ENCODE measurements around the gene SYTL3.

The SYTL3 gene

DNA sequence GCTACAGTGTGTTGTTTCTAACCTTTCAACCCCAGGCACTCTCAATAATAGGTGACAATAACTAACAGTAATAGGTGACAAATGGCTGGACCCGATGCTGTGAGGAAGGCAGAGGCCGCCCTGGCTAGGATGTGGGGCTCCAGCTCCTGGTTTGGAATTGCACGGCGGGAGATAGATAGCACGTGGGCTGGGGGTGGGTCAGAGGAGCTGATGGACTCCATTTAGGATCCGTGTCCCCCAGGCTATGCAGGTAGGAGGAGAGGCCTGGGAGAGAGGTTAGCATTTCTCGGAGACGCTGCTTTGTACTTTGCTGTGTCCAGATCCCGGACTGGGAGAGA, 107.9 kb downstream of the SYTL3 start:
- no peak overlapping the region for H3K4me2 ChIP-seq (ENCODE audit: low read depth, low read length, poor library complexity, severe bottlenecking)
- H3K9me2 ChIP-seq (replicated peaks; ENCODE audit: low read depth, low read length): no peaks in the 10 kb centered on the region
- no peak overlapping the region for H3K9ac ChIP-seq (ENCODE audit: low read depth, low read length, poor library complexity, severe bottlenecking)
- no peak overlapping the region for H2AFZ ChIP-seq (ENCODE audit: low read length)
- H3K27me3 ChIP-seq (ENCODE audit: insufficient read depth, low read length, poor library complexity, severe bottlenecking): no peaks in the 10 kb centered on the region
- no peaks in the 10 kb centered on the region for H3K9me3 ChIP-seq (ENCODE audit: insufficient read depth, low read depth, low read length)
- no peaks in the 10 kb centered on the region for H4K20me1 ChIP-seq (ENCODE audit: insufficient read depth, low read length, poor library complexity, severe bottlenecking)
- H3K4me3 ChIP-seq (ENCODE audit: low read length, poor library complexity, severe bottlenecking): no peak overlapping the region
- H3F3A ChIP-seq (ENCODE audit: low read depth): no peaks in the 10 kb centered on the region
- H3K36me3 ChIP-seq (ENCODE audit: insufficient read depth, low read length): no peaks in the 10 kb centered on the region
- no peaks in the 10 kb centered on the region for H3K4me1 ChIP-seq (ENCODE audit: insufficient read depth, low read length, poor library complexity, severe bottlenecking)
- no peaks in the 10 kb centered on the region for H3K79me2 ChIP-seq (ENCODE audit: insufficient read depth, low read length)
- TF ChIP-seq CTCF (conservative IDR thresholded peaks at IDR 0.05; ENCODE audit: low read length): no peak
- no peak for TF ChIP-seq EZH2phosphoT487 (IDR thresholded peaks at IDR 0.05; ENCODE audit: borderline replicate concordance)

GRCh38 chr6:158758451-158758860, 108.6 kb downstream of the SYTL3 start:
- H3K9me3 ChIP-seq (ENCODE audit: insufficient read depth, low read depth, low read length): no peaks in the 10 kb centered on the region
- no peak overlapping the region for H3K4me2 ChIP-seq (ENCODE audit: low read depth, low read length, poor library complexity, severe bottlenecking)
- no peaks in the 10 kb centered on the region for H3K4me1 ChIP-seq (ENCODE audit: insufficient read depth, low read length, poor library complexity, severe bottlenecking)
- no peak overlapping the region for H3K9ac ChIP-seq (ENCODE audit: low read depth, low read length, poor library complexity, severe bottlenecking)
- no peaks in the 10 kb centered on the region for H3K9me2 ChIP-seq (replicated peaks; ENCODE audit: low read depth, low read length)
- no peaks in the 10 kb centered on the region for H3K27me3 ChIP-seq (ENCODE audit: insufficient read depth, low read length, poor library complexity, severe bottlenecking)
- H4K20me1 ChIP-seq (ENCODE audit: insufficient read depth, low read length, poor library complexity, severe bottlenecking): no peaks in the 10 kb centered on the region
- TF ChIP-seq CTCF (conservative IDR thresholded peaks at IDR 0.05; ENCODE audit: low read length): no peak
- TF ChIP-seq EZH2phosphoT487 (IDR thresholded peaks at IDR 0.05; ENCODE audit: borderline replicate concordance): no peak
- H3F3A ChIP-seq (ENCODE audit: low read depth): no peaks in the 10 kb centered on the region
- H3K79me2 ChIP-seq (ENCODE audit: insufficient read depth, low read length): no peaks in the 10 kb centered on the region
- no peak overlapping the region for H3K4me3 ChIP-seq (ENCODE audit: low read length, poor library complexity, severe bottlenecking)
- no peaks in the 10 kb centered on the region for H3K36me3 ChIP-seq (ENCODE audit: insufficient read depth, low read length)
- H2AFZ ChIP-seq (ENCODE audit: low read length): no peak overlapping the region

DNA sequence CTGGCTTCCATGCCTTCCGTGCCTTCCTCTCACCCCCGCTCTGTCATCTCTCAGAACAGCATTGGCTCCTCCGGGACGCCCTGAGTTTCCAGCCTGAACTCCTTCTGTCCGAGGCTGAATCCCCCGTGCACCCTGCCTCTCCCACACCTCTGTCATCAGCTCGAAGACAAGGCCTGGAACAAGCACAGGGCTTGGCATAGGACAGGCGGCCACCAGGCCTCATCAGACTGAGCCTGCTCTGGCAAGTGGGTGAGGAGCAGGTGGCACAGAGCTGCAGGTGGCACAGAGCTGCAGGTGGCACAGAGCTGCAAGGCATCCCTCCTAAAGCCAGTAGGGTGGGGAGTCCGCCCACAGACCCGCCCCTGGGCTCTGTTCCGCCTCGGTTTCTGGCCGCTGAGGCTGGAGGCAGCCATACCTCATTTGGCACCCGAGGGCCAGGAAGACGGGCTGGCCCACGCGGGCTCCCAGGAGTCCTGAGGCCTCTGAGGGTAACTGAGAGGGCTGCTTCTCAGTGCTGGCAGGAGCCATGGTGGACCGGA, 109.2 kb downstream of the SYTL3 start:
- Histone ChIP-seq H3K36me3 (ENCODE audit: insufficient read depth, low read length) (no peaks in the 10 kb centered on the region; the same call in 1 of the 2 replicates), H2AFZ (ENCODE audit: low read length) (no peak overlapping the region), H3K9me2 (replicated peaks; ENCODE audit: low read depth, low read length) (no peaks in the 10 kb centered on the region), H4K20me1 (ENCODE audit: insufficient read depth, low read length, poor library complexity, severe bottlenecking) (no peaks in the 10 kb centered on the region), H3K9me3 (ENCODE audit: insufficient read depth, low read depth, low read length) (no peaks in the 10 kb centered on the region), H3K79me2 (ENCODE audit: insufficient read depth, low read length) (no peaks in the 10 kb centered on the region), H3K4me2 (ENCODE audit: low read depth, low read length, poor library complexity, severe bottlenecking) (no peak overlapping the region), H3F3A (ENCODE audit: low read depth) (no peaks in the 10 kb centered on the region), H3K4me1 (ENCODE audit: insufficient read depth, low read length, poor library complexity, severe bottlenecking) (no peaks in the 10 kb centered on the region), H3K27me3 (ENCODE audit: insufficient read depth, low read length, poor library complexity, severe bottlenecking) (no peaks in the 10 kb centered on the region), H3K9ac (ENCODE audit: low read depth, low read length, poor library complexity, severe bottlenecking) (no peak overlapping the region), H3K4me3 (ENCODE audit: low read length, poor library complexity, severe bottlenecking) (no peak overlapping the region)
- TF ChIP-seq EZH2phosphoT487 (IDR thresholded peaks at IDR 0.05; ENCODE audit: borderline replicate concordance) (no peak), CTCF (conservative IDR thresholded peaks at IDR 0.05; ENCODE audit: low read length) (no peak)
